KMS-11 (cell line): ENCODE results near the gene S1PR5.
"Not testable (repeated sequence)": the region's sequence is repeated elsewhere in the genome, so short reads cannot be mapped to it uniquely, and the experiment has no call there.

Experiments
- H2AFZ ChIP-seq: fragments of 200-600 bp; sonication (generic); 2 replicates; pipeline ENCODE4 v1.6.1; 2016; ENCODE audit warnings: antibody characterized with exemption, mixed run types, low read depth
- H3K27ac ChIP-seq: fragments of 200-600 bp; sonication (generic); 2 replicates; pipeline ENCODE4 v1.6.1; 2016; ENCODE audit warnings: mild to moderate bottlenecking, mixed run types
- H3K27me3 ChIP-seq: fragments of 200-600 bp; sonication (generic); 2 replicates; pipeline ENCODE4 v1.6.1; 2017; ENCODE audit warnings: mild to moderate bottlenecking, low read depth, mixed run types, moderate library complexity; ENCODE audit not compliant: insufficient read depth
- H3K36me3 ChIP-seq: fragments of 200-600 bp; sonication (generic); 2 replicates; pipeline ENCODE4 v1.6.1; 2017; ENCODE audit warnings: mild to moderate bottlenecking, mixed run types; ENCODE audit not compliant: insufficient read depth
- H3K4me1 ChIP-seq: fragments of 200-600 bp; sonication (generic); 2 replicates; pipeline ENCODE4 v1.6.1; 2016; ENCODE audit warnings: mild to moderate bottlenecking, low read depth, mixed run types; ENCODE audit not compliant: poor library complexity, severe bottlenecking
- H3K4me2 ChIP-seq: fragments of 200-600 bp; sonication (generic); 2 replicates; pipeline ENCODE4 v1.7.0; 2016; ENCODE audit warnings: mild to moderate bottlenecking, mixed run types
- H3K4me3 ChIP-seq: fragments of 200-600 bp; sonication (generic); IDR thresholded peaks from 2 replicates; pipeline ENCODE4 v1.6.1; 2017; ENCODE audit warnings: low read depth, low read length, mixed read lengths; ENCODE audit not compliant: insufficient read depth
- H3K79me2 ChIP-seq: fragments of 200-600 bp; sonication (generic); 2 replicates; pipeline ENCODE4 v1.6.1; 2016; ENCODE audit warnings: low read depth, mixed run types; ENCODE audit not compliant: insufficient read depth
- H3K9ac ChIP-seq: fragments of 200-600 bp; sonication (generic); 2 replicates; pipeline ENCODE4 v1.6.1; 2016; ENCODE audit warnings: mild to moderate bottlenecking, mixed run types
- H4K20me1 ChIP-seq: fragments of 200-600 bp; sonication (generic); 2 replicates; pipeline ENCODE4 v1.6.1; 2016; ENCODE audit warnings: mild to moderate bottlenecking, mixed run types; ENCODE audit not compliant: insufficient read depth
- CTCF ChIP-seq: fragments of 200-600 bp; sonication (generic); conservative IDR thresholded peaks from 2 replicates; pipeline ENCODE4 v1.6.1; 2017; ENCODE audit warnings: low read depth, mild to moderate bottlenecking, antibody characterized with exemption, low read length, moderate library complexity, mixed read lengths

Gene S1PR5

GRCh38 chr19:10543420-10544241 is 26.4 kb upstream of the S1PR5 start, which contains the start of gene ATG4D:
Gene ATG4D (plus strand): TSS chr19:10543904. CDS start chr19:10544091, 187 bp downstream.
- Histone ChIP-seq H4K20me1 (no peaks in the 10 kb centered on the region), H3K27ac (peak within 1 kb of the TSS; percentile 32), H3K27me3 (peaks cover 8% of the 10 kb centered on the region; the same call in 1 of the 2 replicates), H3K4me1 (peaks cover 29% of the 10 kb centered on the region), H3K4me2 (peak within 1 kb of the TSS; percentile 91), H2AFZ (peak within 1 kb of the TSS; percentile 59), H3K36me3 (no peaks in the 10 kb centered on the region), H3K4me3 (no peak within 1 kb of the TSS), H3K79me2 (peaks cover 14% of the 10 kb centered on the region; the same call in 1 of the 2 replicates), H3K9ac (peak within 1 kb of the TSS; percentile 79)
- no peak for TF ChIP-seq CTCF

GRCh38 chr19:10543059-10543419 is 25.8 kb upstream of the S1PR5 start:
- Histone ChIP-seq H3K4me2 (peak overlapping the region; percentile 80), H3K4me3 (no peak overlapping the region), H3K4me1 (peaks cover 29% of the 10 kb centered on the region), H4K20me1 (no peaks in the 10 kb centered on the region), H2AFZ (no peak overlapping the region), H3K27me3 (peaks cover 8% of the 10 kb centered on the region; the same call in 1 of the 2 replicates), H3K36me3 (no peaks in the 10 kb centered on the region), H3K9ac (peak overlapping the region; percentile 79; the same call in 1 of the 2 replicates), H3K79me2 (peaks cover 14% of the 10 kb centered on the region; the same call in 1 of the 2 replicates), H3K27ac (no peak overlapping the region)
- TF ChIP-seq CTCF, result no peak

GRCh38 chr19:10539016-10539415 is 21.8 kb upstream of the S1PR5 start:
- not testable (repeated sequence) for H2AFZ ChIP-seq, H3K79me2 ChIP-seq, H3K4me3 ChIP-seq, H3K27ac ChIP-seq, H3K9ac ChIP-seq, H3K4me2 ChIP-seq, H4K20me1 ChIP-seq, H3K36me3 ChIP-seq
- Histone ChIP-seq H3K4me1 (peaks cover 16% of the 10 kb centered on the region), H3K27me3 (peaks cover 24% of the 10 kb centered on the region; the same call in 1 of the 2 replicates)

GRCh38 chr19:10538204-10538983 is 21.1 kb upstream of the S1PR5 start:
- Histone ChIP-seq H4K20me1 (no peaks in the 10 kb centered on the region), H3K36me3 (no peaks in the 10 kb centered on the region), H3K4me2 (no peak overlapping the region), H3K9ac (no peak overlapping the region), H2AFZ (no peak overlapping the region), H3K27ac (no peak overlapping the region), H3K4me1 (peaks cover 15% of the 10 kb centered on the region), H3K27me3 (peaks cover 24% of the 10 kb centered on the region; the same call in 1 of the 2 replicates), H3K4me3 (no peak overlapping the region), H3K79me2 (no peaks in the 10 kb centered on the region)
- no peak for TF ChIP-seq CTCF
